GM12875 (cell line): ENCODE results near the gene PARD3.

Experiments
- H3K4me3 ChIP-seq: one replicate; pipeline ENCODE4 v1.5.1; 2011; ENCODE audit warnings: low read depth, low read length, control low read depth
- CTCF ChIP-seq: IDR thresholded peaks from 2 replicates; pipeline ENCODE4 v1.5.1; 2011; ENCODE audit warnings: low read depth, mild to moderate bottlenecking, control low read depth, inconsistent platforms, low read length, moderate library complexity, borderline replicate concordance; ENCODE audit not compliant: insufficient read depth

Gene PARD3

GRCh38 chr10:34406463-34407323, 408.4 kb downstream of the PARD3 start:
- H3K4me3 ChIP-seq, result no peak overlapping the region
- TF ChIP-seq CTCF, result no peak

GRCh38 chr10:34405611-34406462, 409.3 kb downstream of the PARD3 start:
- TF ChIP-seq CTCF, result no peak
- H3K4me3 ChIP-seq, result no peak overlapping the region

- no peak for TF ChIP-seq CTCF
Measured at GRCh38 chr10:34403512-34403911, 411.6 kb downstream of the PARD3 start.

GRCh38 chr10:34400075-34400474, 415.0 kb downstream of the PARD3 start:
- TF ChIP-seq CTCF, result no peak
- no peak overlapping the region for H3K4me3 ChIP-seq

More at GRCh38 chr10:34403512-34403911, 411.6 kb downstream of the PARD3 start:
- no peak overlapping the region for H3K4me3 ChIP-seq

- no peak for TF ChIP-seq CTCF
- no peak overlapping the region for H3K4me3 ChIP-seq
Measured at GRCh38 chr10:34399013-34399412, 416.1 kb downstream of the PARD3 start.

- no peak overlapping the region for H3K4me3 ChIP-seq
- TF ChIP-seq CTCF, result no peak
Measured at GRCh38 chr10:34397324-34397723, 417.8 kb downstream of the PARD3 start.
